NCI-H2196 (cell line): ENCODE data around the gene SNX14.

Experiments
- DNase-seq: peaks from one replicate; lab custom pipeline; 2025; ENCODE audit not compliant: unreplicated experiment; lab: John Stamatoyannopoulos, UW

SNX14 gene

DNA sequence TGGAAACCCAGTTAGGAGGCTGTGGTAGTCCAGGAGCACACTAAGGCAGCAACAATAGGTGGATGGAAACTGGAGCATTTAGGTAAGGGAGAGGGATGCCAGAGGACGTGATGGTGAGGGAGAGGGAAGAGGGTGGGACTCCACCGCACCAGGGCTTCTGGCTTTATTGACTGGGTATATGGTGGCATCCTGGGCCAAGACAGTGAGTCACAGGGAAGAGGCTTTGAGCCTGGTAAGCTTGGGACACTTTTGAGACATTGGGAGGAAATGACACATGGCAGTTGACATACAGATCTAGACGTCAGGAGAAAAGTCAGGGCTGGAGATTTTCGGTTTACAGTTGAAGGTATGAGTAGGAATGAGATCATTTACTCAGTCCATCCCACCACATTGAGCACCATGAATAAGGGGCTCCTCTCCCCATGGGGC, 128.9 kb downstream of the SNX14 start:
- DNase-seq, result no peak

DNA sequence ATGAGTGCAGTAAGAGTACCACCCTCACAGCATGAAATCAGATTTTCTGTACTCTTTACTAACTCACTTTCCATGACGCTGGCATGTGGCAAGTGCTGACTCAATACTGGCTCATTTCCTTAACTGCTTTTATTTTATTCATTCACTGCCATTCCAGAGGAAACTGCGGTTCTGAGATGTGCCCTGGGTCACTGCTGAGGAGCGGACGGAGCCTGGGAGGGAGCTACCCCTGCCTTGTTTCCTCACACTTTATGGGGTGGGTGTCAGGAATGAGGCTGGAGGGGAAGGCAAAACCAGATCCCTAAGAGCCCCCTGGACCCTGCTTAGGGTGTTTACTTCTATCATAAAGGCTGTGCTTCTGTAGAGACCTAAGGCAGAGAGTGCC, 129.4 kb downstream of the SNX14 start:
- DNase-seq, result no peak

DNA sequence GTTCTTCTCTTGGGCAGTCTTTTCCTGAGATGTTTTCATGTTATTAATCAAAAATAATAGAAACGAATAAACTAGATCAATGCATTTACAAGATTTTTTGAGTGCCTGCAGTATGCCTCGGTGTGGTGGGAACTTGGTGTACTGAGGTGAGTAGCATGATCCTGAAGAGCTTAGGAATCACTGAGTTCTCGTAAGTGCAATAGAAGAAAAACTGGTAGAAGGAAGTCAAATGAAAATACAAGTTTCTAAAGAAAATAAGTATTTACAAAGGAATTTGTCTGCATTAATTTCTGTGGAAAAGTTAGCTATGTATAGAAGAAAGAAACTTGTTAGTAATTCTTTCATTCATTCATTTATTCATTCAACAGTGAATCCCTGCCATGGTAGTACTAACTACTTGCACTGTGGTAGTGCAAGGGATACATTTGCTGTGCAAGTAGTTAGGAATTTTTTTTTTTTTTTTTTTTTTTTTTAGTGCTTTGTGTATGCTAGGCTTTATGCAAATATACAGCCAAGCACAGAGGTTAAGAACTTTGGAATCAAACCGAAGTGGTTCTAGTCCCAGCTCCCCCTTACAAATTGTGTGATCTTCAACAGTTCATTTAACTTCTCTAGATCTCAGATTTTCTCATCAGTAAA, 129.9 kb downstream of the SNX14 start:
- DNase-seq, result no peak

DNA sequence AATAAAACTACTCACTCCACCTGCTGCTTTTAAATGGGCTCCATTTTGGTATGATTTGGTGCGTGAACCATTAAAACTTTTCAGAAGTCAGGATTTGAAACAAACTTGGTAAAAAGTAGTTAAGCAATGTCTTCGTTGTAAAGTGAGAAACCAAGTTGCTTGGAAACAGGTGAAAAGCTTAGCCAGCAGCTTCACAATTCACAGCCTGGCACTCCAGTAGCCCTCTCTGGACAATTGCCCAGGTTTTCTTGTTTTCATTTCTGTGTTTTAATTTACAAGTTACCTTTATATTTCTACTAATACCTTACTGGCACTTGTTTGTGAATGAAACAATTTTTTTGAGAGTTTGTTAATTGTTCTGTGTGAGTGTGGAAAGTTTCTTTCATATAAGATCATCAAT, 131.0 kb downstream of the SNX14 start:
- no peak for DNase-seq

DNA sequence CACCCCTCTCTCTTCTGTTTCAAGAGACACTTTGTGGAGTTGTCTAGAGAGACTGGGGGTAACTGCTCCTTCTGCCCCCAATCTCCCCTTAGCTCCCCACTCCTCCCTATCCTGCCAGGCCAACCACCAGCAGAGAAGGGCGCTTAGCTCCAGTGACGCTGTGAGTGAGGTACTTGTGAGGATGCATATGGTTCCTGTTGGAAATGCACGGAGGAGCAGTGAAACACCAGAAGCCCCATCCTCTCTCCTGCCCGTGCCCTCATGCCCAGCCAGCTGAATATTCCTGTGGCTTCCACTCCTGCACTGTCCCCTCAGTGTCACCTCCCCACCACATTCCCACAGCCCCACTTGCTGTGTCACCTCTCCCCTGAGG, 131.9 kb downstream of the SNX14 start:
- DNase-seq, result no peak

DNA sequence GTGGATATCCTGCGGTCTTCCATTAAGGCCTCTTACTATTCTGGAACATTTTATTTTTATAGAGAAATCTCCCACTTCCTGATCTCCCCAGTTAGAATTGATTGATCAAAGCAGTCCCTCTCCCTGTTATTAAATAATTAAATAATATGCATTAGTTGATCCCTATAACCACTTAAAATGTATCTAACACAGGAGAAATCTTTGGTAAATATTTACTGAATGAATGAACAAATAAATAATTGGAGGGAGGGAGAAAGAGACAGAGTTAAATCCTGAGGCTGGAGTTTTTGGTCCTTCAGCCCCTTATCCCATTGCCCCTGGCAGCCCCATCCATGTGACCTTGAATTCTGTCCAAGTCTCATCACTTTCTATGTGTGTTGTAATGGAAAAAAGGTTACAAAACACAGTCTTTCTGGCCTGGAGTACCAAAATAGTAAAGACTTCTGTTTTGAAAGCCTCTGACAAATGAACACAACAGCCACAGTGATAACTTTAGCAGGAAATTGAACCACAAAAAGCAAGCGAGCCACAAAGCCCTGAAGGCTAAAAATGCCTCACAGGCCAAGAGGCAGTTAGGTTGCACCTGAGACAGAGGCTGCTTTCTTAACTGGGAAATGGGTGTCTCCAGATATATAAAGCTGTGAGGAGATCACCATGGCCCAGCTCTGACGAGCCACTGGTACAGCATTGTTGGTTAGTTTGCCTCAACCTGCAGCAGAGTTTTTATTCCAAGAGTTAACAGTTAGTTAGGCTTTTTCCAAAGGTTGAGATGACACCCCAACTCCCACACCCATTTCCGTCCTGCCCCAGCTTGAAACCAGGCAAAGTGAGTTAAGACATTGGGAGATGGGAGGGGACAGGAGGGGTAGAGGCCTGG, 132.5 kb downstream of the SNX14 start:
- DNase-seq, result no peak

DNA sequence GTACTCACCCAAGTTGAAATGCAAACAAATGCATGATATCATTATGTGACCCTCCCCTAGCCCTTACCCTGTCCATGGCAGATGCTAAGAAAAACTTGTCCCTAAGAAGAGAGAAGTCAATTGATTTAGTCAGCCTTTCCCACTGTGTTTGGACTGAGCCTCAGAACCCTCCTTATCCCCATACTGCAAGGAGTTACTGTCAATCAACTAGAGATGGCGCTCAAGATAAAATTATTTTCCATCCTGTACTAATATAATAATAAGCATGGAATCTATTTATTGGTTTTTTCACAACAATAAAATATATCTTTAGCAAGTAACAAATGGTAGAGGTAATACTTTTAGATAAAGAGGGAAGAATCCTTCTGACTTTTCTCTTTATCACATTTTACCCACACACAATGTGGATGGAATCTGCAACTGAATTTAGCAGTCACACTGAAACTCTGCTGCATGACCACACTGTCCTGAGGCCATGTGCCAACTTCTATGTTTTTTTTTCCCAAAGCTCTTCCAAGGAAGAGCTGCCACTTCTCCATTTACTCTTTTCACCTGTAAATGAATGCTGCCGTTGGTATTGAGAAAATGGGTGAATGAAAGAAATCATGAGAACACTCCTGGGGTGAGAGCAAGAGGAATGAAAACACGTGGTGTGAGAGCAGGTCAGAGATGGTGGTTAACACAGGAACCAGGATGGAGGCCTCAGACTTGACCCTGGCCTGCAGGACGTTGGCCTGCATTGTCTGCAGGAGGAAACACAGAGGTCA, 133.3 kb downstream of the SNX14 start:
- DNase-seq, result no peak

DNA sequence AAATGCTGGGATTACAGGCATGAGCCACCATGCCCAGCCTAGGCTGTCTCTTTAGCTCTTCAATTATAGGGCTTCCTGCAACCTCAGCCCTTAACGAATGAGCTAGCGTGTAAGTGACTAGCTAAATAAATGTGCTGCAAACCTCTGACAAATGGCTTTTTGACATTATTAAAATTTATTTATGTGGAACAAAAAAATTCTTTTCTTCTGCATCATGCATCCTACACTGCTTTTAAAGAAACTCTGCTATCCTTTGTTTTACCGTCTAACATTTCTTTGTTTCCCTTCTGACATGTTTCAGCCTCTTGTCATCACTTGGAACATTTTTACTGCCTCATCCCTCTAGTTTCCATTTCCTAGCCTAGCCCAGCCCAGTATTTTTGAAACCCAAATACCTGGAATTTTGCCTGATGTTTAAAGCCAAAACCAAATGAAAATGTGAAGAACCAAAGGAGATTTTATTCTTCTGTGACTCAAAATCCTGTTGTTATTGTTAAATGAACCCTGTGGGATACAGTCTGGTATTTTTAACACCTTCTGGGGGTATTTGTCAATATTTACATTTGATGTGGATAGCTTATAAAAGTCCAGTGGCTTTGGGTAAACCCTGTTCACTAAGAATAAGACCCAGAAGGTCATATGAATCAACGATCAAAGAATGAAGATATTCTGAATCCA, 134.3 kb downstream of the SNX14 start:
- DNase-seq, result no peak

DNA sequence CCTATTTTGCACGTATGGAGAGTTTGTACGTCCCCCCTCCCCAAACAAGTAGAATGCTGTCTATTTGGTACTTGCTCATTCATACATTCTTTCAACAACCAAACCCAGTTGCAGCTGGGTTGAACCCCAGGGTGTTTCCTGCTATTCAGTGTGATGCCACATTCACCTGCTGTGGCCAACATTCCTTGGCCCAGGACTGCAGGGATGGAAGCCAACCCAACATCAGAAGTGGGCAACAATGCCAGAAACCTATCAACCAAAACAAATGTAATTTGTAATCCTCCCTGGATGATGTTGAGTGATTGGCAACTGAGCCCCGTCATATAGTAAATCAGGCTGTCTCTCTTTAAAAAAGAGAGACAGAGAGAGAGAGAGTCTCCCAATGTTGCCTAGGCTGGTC, 134.9 kb downstream of the SNX14 start:
- DNase-seq, result no peak

DNA sequence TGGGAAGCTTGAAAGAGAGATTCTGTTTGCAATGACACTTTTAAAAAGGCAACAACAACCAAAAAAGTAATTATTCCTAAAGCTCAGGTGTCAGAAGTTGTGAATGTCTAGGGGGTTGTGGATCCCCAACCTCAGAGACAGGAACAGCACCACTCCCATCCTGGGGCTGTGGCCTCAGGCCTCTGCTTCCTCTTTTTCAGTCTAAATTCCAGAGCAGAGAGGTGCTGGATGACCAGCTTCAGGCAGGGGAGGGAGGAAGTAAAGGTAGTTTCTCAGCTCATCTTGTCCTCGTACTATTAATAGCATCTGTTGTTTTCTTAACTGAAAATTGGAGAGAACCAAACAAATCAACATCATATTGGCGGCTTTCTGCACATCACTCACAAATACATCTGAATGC, 135.5 kb downstream of the SNX14 start:
- no peak for DNase-seq

DNA sequence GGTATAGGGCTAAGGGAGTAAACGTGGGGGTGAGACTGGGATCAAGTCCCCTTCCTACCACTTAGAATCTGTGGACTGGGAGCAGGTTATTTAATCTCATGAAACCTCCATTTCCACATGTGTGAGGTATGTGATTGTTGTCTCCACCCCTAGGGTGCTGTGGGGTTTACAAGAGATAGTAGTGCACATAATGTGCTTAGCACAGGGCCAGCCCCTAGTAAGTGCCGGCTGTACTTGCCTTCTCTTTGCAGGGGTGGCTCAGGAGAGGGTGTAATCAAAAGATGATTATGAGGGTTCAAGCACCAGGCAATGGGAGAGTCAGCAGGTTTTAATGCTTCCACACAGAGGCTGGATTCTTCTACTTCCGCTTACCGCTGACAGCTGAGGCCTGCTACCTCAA, 136.9 kb downstream of the SNX14 start:
- DNase-seq, result no peak
